ENCODE results near the gene COL2A1.

DNA sequence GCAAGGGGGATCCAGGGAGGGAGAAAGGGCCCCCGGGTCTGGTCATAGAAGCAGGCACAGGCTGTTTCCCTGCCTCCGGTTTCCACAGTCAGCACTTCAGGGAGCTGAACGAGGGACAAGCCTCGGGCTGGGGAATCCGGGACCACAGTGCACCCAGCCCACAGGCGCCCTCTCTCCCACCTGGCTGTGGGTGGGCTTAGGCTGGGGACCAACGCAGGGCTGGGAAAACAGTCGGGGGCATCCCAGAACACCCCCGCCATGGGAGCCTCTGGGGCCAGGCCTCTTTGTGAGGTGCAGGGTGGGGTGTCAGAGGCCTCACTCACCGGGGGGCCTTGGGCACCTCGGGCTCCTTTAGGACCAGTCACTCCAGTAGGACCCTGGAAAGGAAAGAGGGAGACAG, 24.6 kb downstream of the COL2A1 start:
- TF ChIP-seq, protein P1, sequence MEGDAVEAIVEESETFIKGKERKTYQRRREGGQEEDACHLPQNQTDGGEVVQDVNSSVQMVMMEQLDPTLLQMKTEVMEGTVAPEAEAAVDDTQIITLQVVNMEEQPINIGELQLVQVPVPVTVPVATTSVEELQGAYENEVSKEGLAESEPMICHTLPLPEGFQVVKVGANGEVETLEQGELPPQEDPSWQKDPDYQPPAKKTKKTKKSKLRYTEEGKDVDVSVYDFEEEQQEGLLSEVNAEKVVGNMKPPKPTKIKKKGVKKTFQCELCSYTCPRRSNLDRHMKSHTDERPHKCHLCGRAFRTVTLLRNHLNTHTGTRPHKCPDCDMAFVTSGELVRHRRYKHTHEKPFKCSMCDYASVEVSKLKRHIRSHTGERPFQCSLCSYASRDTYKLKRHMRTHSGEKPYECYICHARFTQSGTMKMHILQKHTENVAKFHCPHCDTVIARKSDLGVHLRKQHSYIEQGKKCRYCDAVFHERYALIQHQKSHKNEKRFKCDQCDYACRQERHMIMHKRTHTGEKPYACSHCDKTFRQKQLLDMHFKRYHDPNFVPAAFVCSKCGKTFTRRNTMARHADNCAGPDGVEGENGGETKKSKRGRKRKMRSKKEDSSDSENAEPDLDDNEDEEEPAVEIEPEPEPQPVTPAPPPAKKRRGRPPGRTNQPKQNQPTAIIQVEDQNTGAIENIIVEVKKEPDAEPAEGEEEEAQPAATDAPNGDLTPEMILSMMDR (IDR thresholded peaks at IDR 0.05; ENCODE audit: low read depth, low read length), result no peak
- no peak for TF ChIP-seq EZH2phosphoT487 (IDR thresholded peaks at IDR 0.05; ENCODE audit: low read depth)
